H1 (cell line): ENCODE data around the gene PMM2. TPM values are rescaled to one million over a fixed set of nuclear protein-coding genes. Genes with fewer than 3 reads are reported as not detected.

Source experiments
- ATF2 ChIP-seq: IDR thresholded peaks from 2 replicates; pipeline ENCODE4 v1.6.1; 2012; ENCODE audit warnings: low read length, inconsistent platforms
- CHD1 ChIP-seq: IDR thresholded peaks from 2 replicates; pipeline ENCODE4 v1.6.1; 2012; ENCODE audit warnings: low read depth, low read length, improper control_type of control experiment
- EGR1 ChIP-seq: IDR thresholded peaks from 2 replicates; pipeline ENCODE4 v1.6.1; 2011; ENCODE audit warnings: low read depth, low read length, borderline replicate concordance
- KDM4A ChIP-seq: IDR thresholded peaks from one replicate; pipeline ENCODE4 v1.7.1; 2012; ENCODE audit warnings: low read depth, mild to moderate bottlenecking, moderate library complexity, low read length, inconsistent platforms; ENCODE audit not compliant: severe bottlenecking
- NANOG ChIP-seq: IDR thresholded peaks from 2 replicates; pipeline ENCODE4 v1.6.1; 2011; ENCODE audit warnings: low read length, low read depth, mild to moderate bottlenecking, inconsistent platforms; ENCODE audit not compliant: insufficient read depth, poor library complexity, severe bottlenecking
- PHF8 ChIP-seq: fragments of 200-600 bp; sonication (generic); conservative IDR thresholded peaks from 2 replicates; pipeline ENCODE4 v1.7.1; 2012; ENCODE audit warnings: low read depth, mild to moderate bottlenecking, inconsistent platforms, low read length, moderate library complexity
- SIRT6 ChIP-seq: IDR thresholded peaks from one replicate; pipeline ENCODE4 v1.7.1; 2012; ENCODE audit warnings: low read length, inconsistent platforms
- polyA plus RNA-seq, 7 experiments: library from polyadenylated mRNA; depleted of rRNA in 3 of 7; stranded (reverse) in 5 of 7; unstranded in 2 of 7; fragments of >200 nt in 5 of 7; fragments of 200-250 nt in 2 of 7; gene quantifications; 1 replicate in 5 of 7; 2 replicates in 1 of 7; 4 replicates in 1 of 7; pipeline versions ENCODE4 v1.2.1 to v1.2.3, GENCODE V29; 2011 to 2013; ENCODE audit warnings: missing spikeins in 2 of 7, mixed read lengths in 2 of 7
- total RNA-seq: library from RNA; stranded (reverse); fragmentation: NEBNext Ultra II Directional; extraction: Animal tissue kit (Norgen Biotek cat#: 25700); gene quantifications from 2 replicates; pipeline ENCODE4 v1.2.1, GENCODE V29; 2021
- TF ChIP-seq, protein P1 (sequence below), 3 experiments: IDR thresholded peaks; 1 replicate in 2 of 3; 2 replicates in 1 of 3; pipeline versions ENCODE4 v1.5.1 to v1.6.1; 2011; ENCODE audit warnings: low read length in 3 of 3, mild to moderate bottlenecking in 3 of 3, inconsistent platforms in 2 of 3, low read depth in 1 of 3, moderate library complexity in 1 of 3; ENCODE audit not compliant: insufficient read depth in 1 of 3; ENCODE audit errors: control extremely low read depth in 1 of 3

The PMM2 gene
- total and polyA plus RNA-seq, 2 of the 8 experiments (the other 6 are each of a cell fraction or from before 2014, with no cell fraction given), result 26.2 to 49.4 TPM

- TF ChIP-seq ATF2 (no peak), PHF8 (no peak), SIRT6 (no peak), CHD1 (no peak), EGR1 (no peak), NANOG (no peak), KDM4A (no peak)
- TF ChIP-seq, protein P1, sequence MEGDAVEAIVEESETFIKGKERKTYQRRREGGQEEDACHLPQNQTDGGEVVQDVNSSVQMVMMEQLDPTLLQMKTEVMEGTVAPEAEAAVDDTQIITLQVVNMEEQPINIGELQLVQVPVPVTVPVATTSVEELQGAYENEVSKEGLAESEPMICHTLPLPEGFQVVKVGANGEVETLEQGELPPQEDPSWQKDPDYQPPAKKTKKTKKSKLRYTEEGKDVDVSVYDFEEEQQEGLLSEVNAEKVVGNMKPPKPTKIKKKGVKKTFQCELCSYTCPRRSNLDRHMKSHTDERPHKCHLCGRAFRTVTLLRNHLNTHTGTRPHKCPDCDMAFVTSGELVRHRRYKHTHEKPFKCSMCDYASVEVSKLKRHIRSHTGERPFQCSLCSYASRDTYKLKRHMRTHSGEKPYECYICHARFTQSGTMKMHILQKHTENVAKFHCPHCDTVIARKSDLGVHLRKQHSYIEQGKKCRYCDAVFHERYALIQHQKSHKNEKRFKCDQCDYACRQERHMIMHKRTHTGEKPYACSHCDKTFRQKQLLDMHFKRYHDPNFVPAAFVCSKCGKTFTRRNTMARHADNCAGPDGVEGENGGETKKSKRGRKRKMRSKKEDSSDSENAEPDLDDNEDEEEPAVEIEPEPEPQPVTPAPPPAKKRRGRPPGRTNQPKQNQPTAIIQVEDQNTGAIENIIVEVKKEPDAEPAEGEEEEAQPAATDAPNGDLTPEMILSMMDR (IDR thresholded peaks at IDR 0.05; ENCODE audit: control extremely low read depth in 1 of 3, insufficient read depth in 1 of 3, low read depth in 1 of 3, low read length in 3 of 3), result no peak
Measured at GRCh38 chr16:8898660-8899318, 101.2 kb downstream of the PMM2 start (continued).

Other genes starting within 250 kb of the PMM2 start
- 1.6 TPM in 2 replicates for gene TMEM114, start 207.3 kb upstream of the PMM2 start, total RNA-seq
- gene TMEM114, start 207.3 kb upstream of the PMM2 start, polyA plus RNA-seq (2011; rRNA removed), result 2.9 and 5.4 TPM in 2 replicates
- 56.0 and 56.7 TPM in 2 replicates for gene METTL22, start 176.1 kb upstream of the PMM2 start, total RNA-seq
- gene METTL22, start 176.1 kb upstream of the PMM2 start, polyA plus RNA-seq (2011; rRNA removed), result 85.2 and 129 TPM in 2 replicates
- gene ABAT, start 123.2 kb upstream of the PMM2 start, total RNA-seq, result 8.4 and 8.9 TPM in 2 replicates
- gene ABAT, start 123.2 kb upstream of the PMM2 start, polyA plus RNA-seq (2011; rRNA removed), result 6.4 and 6.9 TPM in 2 replicates
- 13.1 and 14.3 TPM in 2 replicates for gene TMEM186, start 200 bp upstream of the PMM2 start, total RNA-seq
- gene TMEM186, start 200 bp upstream of the PMM2 start, polyA plus RNA-seq (2011; rRNA removed), result 10.5 and 13.1 TPM in 2 replicates
- gene CARHSP1, start 71.2 kb downstream of the PMM2 start, total RNA-seq, result 300 and 326 TPM in 2 replicates
- gene CARHSP1, start 71.2 kb downstream of the PMM2 start, polyA plus RNA-seq (2011; rRNA removed), result 292 and 364 TPM in 2 replicates
- gene LITAFD, start 84.5 kb downstream of the PMM2 start, total RNA-seq, result not detected in 2 replicates
- not detected in 2 replicates for gene LITAFD, start 84.5 kb downstream of the PMM2 start, polyA plus RNA-seq (2011; rRNA removed)
- gene USP7, start 166.1 kb downstream of the PMM2 start, total RNA-seq, result 208 and 211 TPM in 2 replicates
- gene USP7, start 166.1 kb downstream of the PMM2 start, polyA plus RNA-seq (2011; rRNA removed), result 21.3 and 22.8 TPM in 2 replicates